Measurements from ENCODE around the gene OLA1.

OLA1 gene

GRCh38 chr2:174124181-174124580 lies 124.2 kb downstream of the OLA1 start:
- in situ Hi-C loops (cut with MboI; ENCODE audit: low sequenced_read_pairs) = no loop called here

GRCh38 chr2:174122185-174122584 lies 126.1 kb downstream of the OLA1 start:
- in situ Hi-C loops (cut with MboI; ENCODE audit: low sequenced_read_pairs) = no loop called here

GRCh38 chr2:174121612-174122011 lies 126.7 kb downstream of the OLA1 start:
- in situ Hi-C loops (cut with MboI; ENCODE audit: low sequenced_read_pairs) = no loop called here

GRCh38 chr2:174121175-174121574 lies 127.2 kb downstream of the OLA1 start:
- in situ Hi-C loops (cut with MboI; ENCODE audit: low sequenced_read_pairs) = no loop called here

- in situ Hi-C loops (cut with MboI; ENCODE audit: low sequenced_read_pairs) = no loop called here
Observed at GRCh38 chr2:174120346-174120745, 128.0 kb downstream of the OLA1 start.

GRCh38 chr2:174117951-174118930 lies 130.1 kb downstream of the OLA1 start:
- in situ Hi-C loops (cut with MboI; ENCODE audit: low sequenced_read_pairs) = no loop called here

GRCh38 chr2:174112073-174112472 lies 136.3 kb downstream of the OLA1 start:
- in situ Hi-C loops (cut with MboI; ENCODE audit: low sequenced_read_pairs) = no loop called here

- in situ Hi-C loops (cut with MboI; ENCODE audit: low sequenced_read_pairs) = no loop called here
Observed at GRCh38 chr2:174108579-174108978, 139.8 kb downstream of the OLA1 start.

- in situ Hi-C loops (cut with MboI; ENCODE audit: low sequenced_read_pairs) = no loop called here
Observed at GRCh38 chr2:174106736-174107135, 141.6 kb downstream of the OLA1 start.

GRCh38 chr2:174094542-174094941 lies 153.8 kb downstream of the OLA1 start:
- in situ Hi-C loops (cut with MboI; ENCODE audit: low sequenced_read_pairs) = no loop called here

- in situ Hi-C loops (cut with MboI; ENCODE audit: low sequenced_read_pairs) = no loop called here
Observed at GRCh38 chr2:174090476-174090875, 157.9 kb downstream of the OLA1 start.

- in situ Hi-C loops (cut with MboI; ENCODE audit: low sequenced_read_pairs) = no loop called here
Observed at GRCh38 chr2:174088706-174089460, 159.4 kb downstream of the OLA1 start.

GRCh38 chr2:174086708-174087107 lies 161.6 kb downstream of the OLA1 start:
- in situ Hi-C loops (cut with MboI; ENCODE audit: low sequenced_read_pairs) = no loop called here

- in situ Hi-C loops (cut with MboI; ENCODE audit: low sequenced_read_pairs) = no loop called here
Observed at GRCh38 chr2:174085781-174086180, 162.6 kb downstream of the OLA1 start.

GRCh38 chr2:174083843-174084458 lies 164.4 kb downstream of the OLA1 start:
- in situ Hi-C loops (cut with MboI; ENCODE audit: low sequenced_read_pairs) = no loop called here

- in situ Hi-C loops (cut with MboI; ENCODE audit: low sequenced_read_pairs) = no loop called here
Observed at GRCh38 chr2:174080672-174081121, 167.6 kb downstream of the OLA1 start.

- in situ Hi-C loops (cut with MboI; ENCODE audit: low sequenced_read_pairs) = no loop called here
Observed at GRCh38 chr2:174078275-174078674, 170.1 kb downstream of the OLA1 start.

GRCh38 chr2:174076975-174077374 lies 171.4 kb downstream of the OLA1 start:
- in situ Hi-C loops (cut with MboI; ENCODE audit: low sequenced_read_pairs) = no loop called here

- in situ Hi-C loops (cut with MboI; ENCODE audit: low sequenced_read_pairs) = no loop called here
Observed at GRCh38 chr2:174076040-174076439, 172.3 kb downstream of the OLA1 start.

GRCh38 chr2:174074831-174075230 lies 173.5 kb downstream of the OLA1 start:
- in situ Hi-C loops (cut with MboI; ENCODE audit: low sequenced_read_pairs) = no loop called here

GRCh38 chr2:174072857-174073256 lies 175.5 kb downstream of the OLA1 start:
- in situ Hi-C loops (cut with MboI; ENCODE audit: low sequenced_read_pairs) = no loop called here

Measured in HL-60/S4 (cell line).